H9 (cell line): ENCODE measurements around the gene FAR1. TPM values are rescaled to one million over a fixed set of nuclear protein-coding genes. Genes with fewer than 3 reads are reported as not detected.

Experiments
- DNase-seq: peaks from one replicate; pipeline ENCODE4 v3.0.0-alpha.2; 2017
- H2AFZ ChIP-seq: one replicate; pipeline ENCODE4 v1.6.1; 2013; ENCODE audit warnings: mild to moderate bottlenecking, low read length, control low read depth, moderate library complexity
- H2AK5ac ChIP-seq: 2 replicates; pipeline ENCODE4 v1.6.1; 2013; ENCODE audit warnings: low read length, control low read depth, mixed read lengths; ENCODE audit not compliant: insufficient read length
- H2BK120ac ChIP-seq: one replicate; pipeline ENCODE4 v1.6.1; 2013; ENCODE audit warnings: low read depth, mild to moderate bottlenecking, low read length, control low read depth, inconsistent platforms; ENCODE audit not compliant: poor library complexity, severe bottlenecking
- H2BK12ac ChIP-seq: 2 replicates; pipeline ENCODE4 v1.6.1; 2013; ENCODE audit warnings: low read length, control low read depth, mixed read lengths, low read depth; ENCODE audit not compliant: insufficient read length
- H2BK15ac ChIP-seq: 2 replicates; pipeline ENCODE4 v1.6.1; 2013; ENCODE audit warnings: low read depth, low read length, control low read depth
- H2BK20ac ChIP-seq: one replicate; pipeline ENCODE4 v1.6.1; 2013; ENCODE audit warnings: low read depth, mild to moderate bottlenecking, low read length, control low read depth, inconsistent platforms; ENCODE audit not compliant: poor library complexity, severe bottlenecking
- H2BK5ac ChIP-seq: 2 replicates; pipeline ENCODE4 v1.6.1; 2013; ENCODE audit warnings: low read length, control low read depth, mixed read lengths; ENCODE audit not compliant: insufficient read length
- H3K14ac ChIP-seq: 2 replicates; pipeline ENCODE4 v1.6.1; 2013; ENCODE audit warnings: low read length, control low read depth; ENCODE audit not compliant: insufficient read depth
- H3K18ac ChIP-seq: 2 replicates; pipeline ENCODE4 v1.6.1; 2013; ENCODE audit warnings: low read depth, mild to moderate bottlenecking, mixed read lengths, low read length, control low read depth; ENCODE audit not compliant: insufficient read length
- H3K23ac ChIP-seq: 2 replicates; pipeline ENCODE4 v1.6.1; 2013; ENCODE audit warnings: low read length, control low read depth, mixed read lengths, low read depth; ENCODE audit not compliant: insufficient read length
- H3K23me2 ChIP-seq: 2 replicates; pipeline ENCODE4 v1.6.1; 2013; ENCODE audit warnings: low read depth, mild to moderate bottlenecking, mixed read lengths, low read length, control low read depth; ENCODE audit not compliant: insufficient read length, poor library complexity, severe bottlenecking
- H3K27ac ChIP-seq: 2 replicates; pipeline ENCODE4 v1.5.1; 2013; ENCODE audit warnings: low read length, control low read depth, mixed read lengths, low read depth; ENCODE audit not compliant: insufficient read length
- H3K27me3 ChIP-seq: 2 replicates; pipeline ENCODE4 v1.6.1; 2013; ENCODE audit warnings: low read length, control low read depth, inconsistent platforms; ENCODE audit not compliant: insufficient read depth
- H3K4ac ChIP-seq: 2 replicates; pipeline ENCODE4 v1.6.1; 2013; ENCODE audit warnings: low read depth, mild to moderate bottlenecking, control low read depth, inconsistent platforms, low read length, moderate library complexity
- H3K4me1 ChIP-seq: 2 replicates; pipeline ENCODE4 v1.6.1; 2013; ENCODE audit warnings: low read length, control low read depth, inconsistent platforms; ENCODE audit not compliant: insufficient read depth
- H3K4me2 ChIP-seq: 2 replicates; pipeline ENCODE4 v1.6.1; 2013; ENCODE audit warnings: low read length, control low read depth, mixed read lengths; ENCODE audit not compliant: insufficient read length, insufficient read depth
- H3K56ac ChIP-seq: 2 replicates; pipeline ENCODE4 v1.6.1; 2013; ENCODE audit warnings: low read depth, mild to moderate bottlenecking, mixed read lengths, low read length, control low read depth; ENCODE audit not compliant: insufficient read length
- H3K79me1 ChIP-seq: 2 replicates; pipeline ENCODE4 v1.6.1; 2013; ENCODE audit warnings: low read depth, mild to moderate bottlenecking, moderate library complexity, low read length, control low read depth, inconsistent platforms; ENCODE audit not compliant: insufficient read depth, poor library complexity, severe bottlenecking
- H3K79me2 ChIP-seq: 2 replicates; pipeline ENCODE4 v1.6.1; 2013; ENCODE audit warnings: low read length, control low read depth, inconsistent platforms; ENCODE audit not compliant: insufficient read depth
- H3K9ac ChIP-seq: 2 replicates; pipeline ENCODE4 v1.6.1; 2013; ENCODE audit warnings: low read length, control low read depth, mixed read lengths; ENCODE audit not compliant: insufficient read length; ENCODE audit errors: extremely low read depth
- H3K9me3 ChIP-seq: one replicate; pipeline ENCODE4 v1.6.1; 2013; ENCODE audit warnings: low read depth, low read length, inconsistent platforms; ENCODE audit not compliant: control insufficient read depth
- H3T11ph ChIP-seq: one replicate; pipeline ENCODE4 v1.6.1; 2013; ENCODE audit warnings: mild to moderate bottlenecking, low read length, control low read depth, inconsistent platforms
- H4K20me1 ChIP-seq: one replicate; pipeline ENCODE4 v1.6.1; 2013; ENCODE audit not compliant: control insufficient read depth, insufficient read length, insufficient read depth
- H4K5ac ChIP-seq: 2 replicates; pipeline ENCODE4 v1.6.1; 2013; ENCODE audit warnings: low read depth, mild to moderate bottlenecking, mixed read lengths, low read length, control low read depth; ENCODE audit not compliant: insufficient read length
- H4K8ac ChIP-seq: replicated peaks from 2 replicates; pipeline ENCODE4 v1.6.1; 2013; ENCODE audit warnings: low read length, control low read depth, mixed read lengths, low read depth; ENCODE audit not compliant: insufficient read length
- H4K91ac ChIP-seq: 2 replicates; pipeline ENCODE4 v1.6.1; 2013; ENCODE audit warnings: low read depth, mild to moderate bottlenecking, moderate library complexity, mixed read lengths, low read length, control low read depth; ENCODE audit not compliant: insufficient read length
- H3K27ac Mint-ChIP-seq, 3 experiments: 2 replicates in 2 of 3; 3 replicates in 1 of 3; pipeline ENCODE4 v1.8.0; 2020 to 2021; ENCODE audit warnings: mixed read lengths in 3 of 3, mild to moderate bottlenecking in 1 of 3, moderate library complexity in 1 of 3
- H3K27me3 Mint-ChIP-seq: 2 replicates; pipeline ENCODE4 v1.8.0; 2021; ENCODE audit warnings: low read depth, mild to moderate bottlenecking, moderate library complexity, mixed read lengths
- H3K36me3 Mint-ChIP-seq, 3 experiments: 2 replicates in 2 of 3; 3 replicates in 1 of 3; pipeline ENCODE4 v1.8.0; 2020 to 2021; ENCODE audit warnings: low read depth in 3 of 3, mixed read lengths in 3 of 3; ENCODE audit not compliant: insufficient read depth in 1 of 3
- H3K4me1 Mint-ChIP-seq, 2 experiments: 2 replicates each; pipeline ENCODE4 v1.8.0; 2020; ENCODE audit warnings: mixed read lengths in 2 of 2
- H3K4me3 Mint-ChIP-seq, 2 experiments: 2 replicates in 1 of 2; 3 replicates in 1 of 2; pipeline ENCODE4 v1.8.0; 2020 to 2021; ENCODE audit warnings: mild to moderate bottlenecking in 2 of 2, mixed read lengths in 2 of 2, moderate library complexity in 1 of 2
- H3K9me3 Mint-ChIP-seq, 2 experiments: 2 replicates in 1 of 2; 3 replicates in 1 of 2; pipeline ENCODE4 v1.8.0; 2020; ENCODE audit warnings: mild to moderate bottlenecking in 2 of 2, mixed read lengths in 2 of 2, moderate library complexity in 1 of 2
- WGBS: extraction: QIAGEN DNeasy Blood & Tissue Kit; methylation state at CpG from one replicate; pipeline ENCODE4 v1.1.7; 2013; ENCODE audit warnings: missing lambda C conversion rate, low lambda C conversion rate, mixed read lengths; ENCODE audit not compliant: insufficient read length; ENCODE audit errors: extremely low coverage; 5-methylcytosine and 5-hydroxymethylcytosine counted together
- total RNA-seq: library from RNA; stranded (reverse); gene quantifications from 2 replicates; pipeline ENCODE4 v1.2.1, GENCODE V29; 2021
- TF ChIP-seq, protein P1 (sequence below): fragments of 200-600 bp; sonication (generic); conservative IDR thresholded peaks from 3 replicates; pipeline ENCODE4 v1.8.0; 2021; ENCODE audit warnings: antibody characterized with exemption, mild to moderate bottlenecking

FAR1 gene
- total RNA-seq, 1 experiment from 2014 or later = 72.5 TPM

DNA sequence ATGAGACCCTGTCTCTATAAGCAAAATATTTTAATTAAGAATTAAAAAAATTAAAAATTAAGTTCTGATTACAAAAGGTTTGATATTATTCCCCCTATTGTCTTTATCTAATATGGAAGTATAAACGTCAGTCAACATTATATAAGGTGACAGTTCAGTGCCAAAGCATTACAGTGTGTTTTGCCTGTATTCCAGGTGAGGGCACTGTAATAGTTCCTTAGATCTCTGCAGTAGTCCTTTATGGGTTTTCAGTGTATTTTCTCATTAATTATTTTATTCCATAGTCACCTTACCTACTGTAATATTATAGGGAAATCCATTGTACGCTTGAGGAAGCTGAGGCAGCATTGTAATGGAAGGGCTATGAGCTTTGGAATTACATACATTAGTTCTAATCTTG is 33.0 kb downstream of the FAR1 start:
- no peak overlapping the region for H3K4me3 Mint-ChIP-seq
- H4K20me1 ChIP-seq = no peaks in the 10 kb centered on the region
- no peaks in the 10 kb centered on the region for H3K23me2 ChIP-seq
- no peak overlapping the region for H2AK5ac ChIP-seq
- H3K27me3 Mint-ChIP-seq = no peaks in the 10 kb centered on the region
- H3K27me3 ChIP-seq = no peaks in the 10 kb centered on the region
- WGBS = no CpG with 5 or more reads among the region's 2 CpGs
- peaks cover 16 to 18% of the 10 kb centered on the region in 2 experiments for H3K4me1 Mint-ChIP-seq
- H3K4me1 ChIP-seq = no peaks in the 10 kb centered on the region
- H3K56ac ChIP-seq = no peak overlapping the region
- no peak overlapping the region for H2BK5ac ChIP-seq
- H4K5ac ChIP-seq = no peak overlapping the region
- no peak overlapping the region for H4K91ac ChIP-seq
- H3K79me2 ChIP-seq = no peaks in the 10 kb centered on the region
- no peak overlapping the region for H3T11ph ChIP-seq
- H3K27ac Mint-ChIP-seq = no peak overlapping the region
- no peak overlapping the region for H2AFZ ChIP-seq
- H3K36me3 Mint-ChIP-seq = peaks cover 13 to 43% (median 25%) of the 10 kb centered on the region in 3 experiments
- no peak overlapping the region for H2BK15ac ChIP-seq
- no peaks in the 10 kb centered on the region for H3K9me3 Mint-ChIP-seq
- no peaks in the 10 kb centered on the region for H3K9me3 ChIP-seq
- H3K23ac ChIP-seq = no peak overlapping the region
- no peak overlapping the region for H3K18ac ChIP-seq
- no peak overlapping the region for H2BK12ac ChIP-seq
- H3K4me2 ChIP-seq = no peak overlapping the region
- TF ChIP-seq, protein P1, sequence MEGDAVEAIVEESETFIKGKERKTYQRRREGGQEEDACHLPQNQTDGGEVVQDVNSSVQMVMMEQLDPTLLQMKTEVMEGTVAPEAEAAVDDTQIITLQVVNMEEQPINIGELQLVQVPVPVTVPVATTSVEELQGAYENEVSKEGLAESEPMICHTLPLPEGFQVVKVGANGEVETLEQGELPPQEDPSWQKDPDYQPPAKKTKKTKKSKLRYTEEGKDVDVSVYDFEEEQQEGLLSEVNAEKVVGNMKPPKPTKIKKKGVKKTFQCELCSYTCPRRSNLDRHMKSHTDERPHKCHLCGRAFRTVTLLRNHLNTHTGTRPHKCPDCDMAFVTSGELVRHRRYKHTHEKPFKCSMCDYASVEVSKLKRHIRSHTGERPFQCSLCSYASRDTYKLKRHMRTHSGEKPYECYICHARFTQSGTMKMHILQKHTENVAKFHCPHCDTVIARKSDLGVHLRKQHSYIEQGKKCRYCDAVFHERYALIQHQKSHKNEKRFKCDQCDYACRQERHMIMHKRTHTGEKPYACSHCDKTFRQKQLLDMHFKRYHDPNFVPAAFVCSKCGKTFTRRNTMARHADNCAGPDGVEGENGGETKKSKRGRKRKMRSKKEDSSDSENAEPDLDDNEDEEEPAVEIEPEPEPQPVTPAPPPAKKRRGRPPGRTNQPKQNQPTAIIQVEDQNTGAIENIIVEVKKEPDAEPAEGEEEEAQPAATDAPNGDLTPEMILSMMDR = no peak; the same call in 2 of the 3 replicates
- no peaks in the 10 kb centered on the region for H3K79me1 ChIP-seq
- no peak overlapping the region for H2BK20ac ChIP-seq
- no peak overlapping the region for H2BK120ac ChIP-seq
- no peak overlapping the region for H3K4ac ChIP-seq
- no peak for DNase-seq
- no peak overlapping the region for H3K14ac ChIP-seq
- H3K27ac ChIP-seq = no peak overlapping the region
- H4K8ac ChIP-seq = no peak overlapping the region
- H3K9ac ChIP-seq = no peak overlapping the region
